ENCODE data around the gene TALDO1. TPM values are rescaled to one million over a fixed set of nuclear protein-coding genes. Genes with fewer than 3 reads are reported as not detected.

The TALDO1 gene
- polyA plus RNA-seq, 4 donors, result 132 to 146 (median 135) TPM

- no peak for DNase-seq (ENCODE audit: low read depth in 4 of 4, low spot score in 3 of 4)
Measured at GRCh38 chr11:796565-797295, 49.5 kb downstream of the TALDO1 start.

- peak in 1 of 4 donors; percentile 64 for DNase-seq (ENCODE audit: low read depth in 4 of 4, low spot score in 3 of 4)
Measured at GRCh38 chr11:797296-798092, 50.2 kb downstream of the TALDO1 start.

- DNase-seq (ENCODE audit: low read depth in 4 of 4, low spot score in 3 of 4), result peak in 1 of 4 donors; percentile 60
Measured at GRCh38 chr11:798093-798713, 50.9 kb downstream of the TALDO1 start, which contains the start of gene SLC25A22. TSS of gene SLC25A22 (minus strand) at chr11:798281. CDS start at chr11:795006, 3,275 bp downstream.

GRCh38 chr11:799641-800316 lies 52.5 kb downstream of the TALDO1 start:
- DNase-seq (ENCODE audit: low read depth in 4 of 4, low spot score in 3 of 4), result no peak

- no peak for DNase-seq (ENCODE audit: low read depth in 4 of 4, low spot score in 3 of 4)
Measured at GRCh38 chr11:800473-800872, 53.2 kb downstream of the TALDO1 start.

GRCh38 chr11:801097-801780 lies 54.0 kb downstream of the TALDO1 start:
- DNase-seq (ENCODE audit: low read depth in 4 of 4, low spot score in 3 of 4), result no peak

GRCh38 chr11:802018-802617 lies 54.9 kb downstream of the TALDO1 start:
- DNase-seq (ENCODE audit: low read depth in 4 of 4, low spot score in 3 of 4), result no peak

- no peak for DNase-seq (ENCODE audit: low read depth in 4 of 4, low spot score in 3 of 4)
Measured at GRCh38 chr11:802693-803466, 55.6 kb downstream of the TALDO1 start.

GRCh38 chr11:803467-803742 lies 56.1 kb downstream of the TALDO1 start:
- DNase-seq (ENCODE audit: low read depth in 4 of 4, low spot score in 3 of 4), result no peak

- no peak for DNase-seq (ENCODE audit: low read depth in 4 of 4, low spot score in 3 of 4)
Measured at GRCh38 chr11:803770-804598, 56.7 kb downstream of the TALDO1 start.

- DNase-seq (ENCODE audit: low read depth in 4 of 4, low spot score in 3 of 4), result no peak
Measured at GRCh38 chr11:804599-804964, 57.3 kb downstream of the TALDO1 start.

- no peak for DNase-seq (ENCODE audit: low read depth in 4 of 4, low spot score in 3 of 4)
Measured at GRCh38 chr11:808427-809286, 61.4 kb downstream of the TALDO1 start.

GRCh38 chr11:809287-810039 lies 62.2 kb downstream of the TALDO1 start, which contains the start of gene RPLP2:
TSS of gene RPLP2 (plus strand) at chr11:809967. CDS start at chr11:810235, 268 bp downstream.
- DNase-seq (ENCODE audit: low read depth in 4 of 4, low spot score in 3 of 4), result peak; percentile 95 to 99 (median 96)

GRCh38 chr11:810040-810567 lies 62.8 kb downstream of the TALDO1 start:
- DNase-seq (ENCODE audit: low read depth in 4 of 4, low spot score in 3 of 4), result no peak

- DNase-seq (ENCODE audit: low read depth in 4 of 4, low spot score in 3 of 4), result no peak
Measured at GRCh38 chr11:811446-812245, 64.4 kb downstream of the TALDO1 start.

GRCh38 chr11:812390-812789 lies 65.1 kb downstream of the TALDO1 start:
- DNase-seq (ENCODE audit: low read depth in 4 of 4, low spot score in 3 of 4), result no peak
